Activated naive CD4-positive, alpha-beta T cell treated with anti-CD3 and anti-CD28 coated beads, Interleukin-2, amount 10 ng/mL, durations not matched to agents 7 days and 5 days (primary cell): ENCODE measurements around the gene SALL3.

Experiments used
- CTCF ChIA-PET: fragments of 350-600 bp; sonication (Branson Sonifier 250); formaldehyde crosslinking; loops from one replicate; lab custom pipeline; 2021; ENCODE audit warnings: antibody characterized with exemption; lab: Charles Lee
- DNase-seq: peaks from one replicate; pipeline ENCODE4 v3.0.0-alpha.2; 2020
- H3K27ac Mint-ChIP-seq: one replicate; pipeline ENCODE4 v1.8.0; 2021; ENCODE audit warnings: mild to moderate bottlenecking, moderate library complexity, mixed read lengths
- H3K27me3 Mint-ChIP-seq: one replicate; pipeline ENCODE4 v1.8.0; 2021; ENCODE audit warnings: mild to moderate bottlenecking, mixed read lengths
- H3K36me3 Mint-ChIP-seq: one replicate; pipeline ENCODE4 v1.8.0; 2021; ENCODE audit warnings: mixed read lengths
- H3K4me1 Mint-ChIP-seq: one replicate; pipeline ENCODE4 v1.8.0; 2021; ENCODE audit warnings: mixed read lengths
- H3K4me3 Mint-ChIP-seq: one replicate; pipeline ENCODE4 v1.8.0; 2021; ENCODE audit warnings: mild to moderate bottlenecking, moderate library complexity, mixed read lengths
- H3K9me3 Mint-ChIP-seq: one replicate; pipeline ENCODE4 v1.8.0; 2021; ENCODE audit warnings: mixed read lengths

Gene SALL3

DNA sequence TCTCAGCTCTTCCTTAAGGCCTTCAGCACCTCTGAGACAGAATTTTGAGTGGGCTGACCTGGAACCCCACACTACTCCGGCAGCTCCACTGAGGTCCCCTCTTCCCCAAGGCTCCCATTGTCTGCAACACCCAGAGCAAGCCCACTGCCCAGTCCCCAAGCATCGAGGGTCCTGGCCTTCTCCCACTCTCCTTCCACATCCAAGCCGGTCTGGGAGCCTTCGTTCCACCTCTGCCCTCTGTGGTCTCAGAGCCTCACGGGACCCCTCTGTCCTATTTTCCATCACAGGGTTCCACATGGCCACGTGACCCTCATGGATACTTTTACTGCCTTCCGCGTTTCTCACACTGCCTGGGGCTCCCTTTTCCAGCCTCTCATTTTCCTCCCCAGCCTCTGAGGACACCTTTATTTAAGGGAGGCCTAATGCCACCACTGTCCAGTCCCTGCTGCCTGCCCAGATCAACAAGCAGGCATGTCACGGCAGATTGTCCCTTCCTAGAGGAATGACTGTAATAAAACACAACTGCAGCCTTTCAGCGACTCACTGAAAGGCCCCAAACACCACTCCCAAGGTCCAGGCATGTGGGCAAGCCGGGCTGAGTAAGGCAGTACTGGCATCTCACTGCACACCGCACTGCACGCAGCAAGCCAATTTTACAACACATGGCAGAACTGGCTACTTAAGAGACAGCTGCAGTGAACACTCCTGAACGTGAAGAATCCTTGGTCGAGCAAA is 7.9 kb upstream of the SALL3 start:
- Mint-ChIP-seq H3K4me1 (peaks cover 4% of the 10 kb centered on the region), H3K4me3 (no peak overlapping the region), H3K9me3 (no peaks in the 10 kb centered on the region), H3K36me3 (peaks cover 2% of the 10 kb centered on the region), H3K27ac (no peak overlapping the region), H3K27me3 (peaks cover 66% of the 10 kb centered on the region)
- DNase-seq, result no peak
- CTCF ChIA-PET, result no interaction called here

DNA sequence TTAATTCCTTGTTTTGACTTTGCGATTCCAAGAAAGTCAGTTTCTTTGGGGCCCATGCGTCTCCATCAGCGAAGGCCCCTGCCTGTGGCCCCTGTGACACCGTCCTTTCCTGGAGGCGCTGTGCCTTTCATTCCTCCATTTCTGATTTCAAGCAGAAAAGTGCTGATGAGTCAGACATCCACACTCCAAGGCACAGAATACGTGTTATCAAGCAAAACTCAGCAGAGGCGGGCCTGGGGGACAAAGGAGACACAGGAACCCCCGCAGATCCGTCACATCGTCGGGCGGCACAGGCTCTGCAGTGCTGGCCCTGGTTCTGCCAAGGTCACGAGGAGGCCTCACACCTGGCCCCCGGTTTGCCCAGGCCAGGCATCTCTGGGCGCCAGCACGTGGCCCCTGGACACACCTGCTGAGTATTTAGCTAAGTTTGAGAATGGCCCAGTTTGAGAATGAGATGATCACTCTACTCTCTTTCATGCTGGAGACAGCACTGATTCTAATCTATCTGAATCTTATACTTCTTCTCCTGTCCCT is 7.2 kb upstream of the SALL3 start:
- H3K36me3 Mint-ChIP-seq, result peaks cover 2% of the 10 kb centered on the region
- no peak for DNase-seq
- H3K4me3 Mint-ChIP-seq, result no peak overlapping the region
- H3K9me3 Mint-ChIP-seq, result no peaks in the 10 kb centered on the region
- H3K27me3 Mint-ChIP-seq, result peaks cover 73% of the 10 kb centered on the region
- CTCF ChIA-PET, result interaction anchor here (0.8 to 1.4 kb wide), 2 partner anchors 12 to 273 kb away, joined by 3 to 6 read pairs; no protein-coding TSS in a partner anchor
- no peak overlapping the region for H3K27ac Mint-ChIP-seq
- H3K4me1 Mint-ChIP-seq, result peaks cover 4% of the 10 kb centered on the region

DNA sequence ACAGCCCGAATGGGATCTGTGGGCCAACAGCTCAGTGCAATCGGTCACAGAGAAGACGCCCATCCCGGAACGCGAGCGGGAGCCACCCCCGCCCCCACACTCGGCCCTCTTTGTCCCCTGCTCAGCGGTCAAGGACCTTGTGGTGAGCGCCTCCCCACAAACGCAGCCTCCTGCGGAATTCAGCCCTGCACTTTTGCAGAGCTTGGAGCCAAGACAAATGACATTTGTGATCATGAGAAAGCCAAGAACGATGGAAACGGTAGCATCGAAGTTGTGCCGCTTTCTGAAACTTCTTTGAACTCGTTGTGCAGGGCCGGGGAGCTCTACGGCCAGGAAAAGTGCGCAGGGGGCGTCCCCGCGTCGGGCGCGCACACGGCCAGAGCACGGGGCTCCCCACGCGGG is 6.7 kb upstream of the SALL3 start:
- H3K36me3 Mint-ChIP-seq, result peaks cover 2% of the 10 kb centered on the region
- H3K4me1 Mint-ChIP-seq, result peaks cover 6% of the 10 kb centered on the region
- H3K27ac Mint-ChIP-seq, result peak overlapping the region; percentile 45
- H3K9me3 Mint-ChIP-seq, result no peaks in the 10 kb centered on the region
- peaks cover 78% of the 10 kb centered on the region for H3K27me3 Mint-ChIP-seq
- no peak for DNase-seq
- CTCF ChIA-PET, result interaction anchor here (0.8 to 1.4 kb wide), 2 partner anchors 12 to 272 kb away, joined by 3 to 6 read pairs; no protein-coding TSS in a partner anchor
- H3K4me3 Mint-ChIP-seq, result no peak overlapping the region

DNA sequence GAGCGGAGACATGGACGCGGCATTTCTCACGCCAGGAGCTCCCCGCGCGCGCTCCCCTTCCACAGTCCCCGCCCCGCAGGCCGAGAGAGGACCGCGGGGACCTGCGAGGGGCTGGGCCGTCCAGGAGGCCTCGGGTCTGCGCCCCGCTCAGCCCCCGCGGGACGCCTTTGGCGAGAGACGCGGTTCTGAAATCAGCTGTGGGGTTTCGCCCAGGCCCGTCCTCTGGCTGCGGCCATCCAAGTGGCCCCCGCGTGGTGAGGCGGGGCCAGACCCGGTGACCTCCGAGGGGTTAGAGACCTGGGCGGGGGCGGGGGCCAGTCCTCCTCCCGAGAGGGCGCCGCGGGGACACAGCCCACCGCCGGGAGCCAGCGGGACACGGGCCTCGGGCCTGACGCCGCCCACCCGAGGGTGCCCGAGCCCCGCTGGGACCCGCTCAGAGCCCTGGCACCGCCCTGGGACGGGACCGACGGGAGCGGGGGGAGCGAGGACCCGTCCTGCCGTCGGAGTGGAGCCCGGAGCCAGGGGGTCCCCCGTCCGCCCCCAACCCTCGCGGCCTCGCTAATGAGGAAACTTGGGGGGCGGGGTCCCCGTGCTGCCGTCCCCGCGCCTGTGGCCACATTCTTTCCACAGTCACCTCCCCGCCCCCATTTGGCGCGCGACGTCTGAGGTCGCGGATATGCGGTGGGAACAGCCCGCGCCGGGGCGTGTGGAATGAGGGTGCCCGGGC is 6.1 kb upstream of the SALL3 start:
- peaks cover 8% of the 10 kb centered on the region for H3K4me1 Mint-ChIP-seq
- CTCF ChIA-PET, result interaction anchor here (1.4 kb wide), 1 partner anchor 11 kb away, joined by 6 read pairs; no protein-coding TSS in a partner anchor
- H3K27me3 Mint-ChIP-seq, result peaks cover 84% of the 10 kb centered on the region
- H3K36me3 Mint-ChIP-seq, result peaks cover 4% of the 10 kb centered on the region
- no peak for DNase-seq
- no peak overlapping the region for H3K4me3 Mint-ChIP-seq
- H3K9me3 Mint-ChIP-seq, result no peaks in the 10 kb centered on the region
- no peak overlapping the region for H3K27ac Mint-ChIP-seq

DNA sequence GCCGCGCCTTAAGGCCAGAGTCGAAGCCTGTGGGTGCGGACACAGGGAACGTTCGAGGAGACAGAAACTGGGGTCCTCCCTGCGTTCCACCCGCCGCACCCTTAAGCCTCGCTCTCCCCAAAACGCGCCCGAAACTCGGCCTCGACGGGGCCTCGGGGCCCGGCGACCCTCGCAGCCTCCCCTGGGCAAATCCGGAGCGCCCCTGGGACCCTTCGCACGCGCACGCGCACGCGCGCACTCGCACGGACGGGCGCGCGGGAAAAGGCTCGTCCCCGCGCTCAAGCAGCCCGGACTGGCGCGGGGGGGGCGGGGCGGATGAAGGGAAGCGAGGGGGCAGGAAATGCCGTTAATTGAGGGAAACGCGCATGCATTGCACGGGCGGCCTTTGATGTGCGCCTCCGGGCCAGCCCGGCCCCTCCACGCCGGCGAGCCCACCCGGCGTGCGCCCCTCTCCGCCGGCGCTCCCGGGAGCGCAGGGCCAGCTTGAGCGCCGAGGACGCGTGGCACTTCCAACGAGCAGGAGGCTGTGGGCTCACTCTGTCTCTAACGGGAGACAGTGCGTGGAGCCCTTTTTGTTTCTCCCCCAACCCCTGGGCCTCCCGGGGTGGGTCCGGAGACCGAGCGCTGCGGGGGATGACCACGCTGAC is 5.4 kb upstream of the SALL3 start:
- no peak overlapping the region for H3K27ac Mint-ChIP-seq
- CTCF ChIA-PET, result no interaction called here
- H3K36me3 Mint-ChIP-seq, result peaks cover 4% of the 10 kb centered on the region

DNA sequence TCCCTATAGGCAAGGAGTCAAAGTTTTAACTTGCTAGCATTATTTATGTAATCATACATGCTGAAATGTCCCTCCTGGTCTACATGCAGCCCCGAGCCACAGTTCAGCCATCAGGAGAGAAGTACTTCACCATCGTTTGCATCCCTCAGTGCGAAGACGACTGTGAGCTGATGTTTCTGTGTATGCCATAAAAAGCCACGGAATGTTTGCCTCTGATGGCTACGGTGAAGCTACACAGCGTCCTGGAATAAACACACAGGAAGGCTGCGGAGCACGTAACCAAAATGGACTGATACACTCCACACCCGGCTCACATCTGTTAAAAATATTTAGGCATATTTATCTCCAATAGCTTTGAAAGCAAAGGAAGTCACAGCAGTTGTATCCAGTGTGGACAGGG is 4.3 kb upstream of the SALL3 start:
- no peak overlapping the region for H3K4me3 Mint-ChIP-seq
- H3K27me3 Mint-ChIP-seq, result peaks cover 85% of the 10 kb centered on the region
- peaks cover 4% of the 10 kb centered on the region for H3K36me3 Mint-ChIP-seq
- DNase-seq, result no peak
- CTCF ChIA-PET, result interaction anchor here (1.5 kb wide), 1 partner anchor 9 kb away, joined by 3 read pairs; no protein-coding TSS in a partner anchor
- H3K27ac Mint-ChIP-seq, result no peak overlapping the region
- peaks cover 8% of the 10 kb centered on the region for H3K4me1 Mint-ChIP-seq
- H3K9me3 Mint-ChIP-seq, result no peaks in the 10 kb centered on the region

More for the DNA sequence above, 5.4 kb upstream of the SALL3 start:
- no peak overlapping the region for H3K4me3 Mint-ChIP-seq
- H3K4me1 Mint-ChIP-seq, result peaks cover 8% of the 10 kb centered on the region
- DNase-seq, result no peak
- H3K27me3 Mint-ChIP-seq, result peaks cover 91% of the 10 kb centered on the region
- no peaks in the 10 kb centered on the region for H3K9me3 Mint-ChIP-seq

DNA sequence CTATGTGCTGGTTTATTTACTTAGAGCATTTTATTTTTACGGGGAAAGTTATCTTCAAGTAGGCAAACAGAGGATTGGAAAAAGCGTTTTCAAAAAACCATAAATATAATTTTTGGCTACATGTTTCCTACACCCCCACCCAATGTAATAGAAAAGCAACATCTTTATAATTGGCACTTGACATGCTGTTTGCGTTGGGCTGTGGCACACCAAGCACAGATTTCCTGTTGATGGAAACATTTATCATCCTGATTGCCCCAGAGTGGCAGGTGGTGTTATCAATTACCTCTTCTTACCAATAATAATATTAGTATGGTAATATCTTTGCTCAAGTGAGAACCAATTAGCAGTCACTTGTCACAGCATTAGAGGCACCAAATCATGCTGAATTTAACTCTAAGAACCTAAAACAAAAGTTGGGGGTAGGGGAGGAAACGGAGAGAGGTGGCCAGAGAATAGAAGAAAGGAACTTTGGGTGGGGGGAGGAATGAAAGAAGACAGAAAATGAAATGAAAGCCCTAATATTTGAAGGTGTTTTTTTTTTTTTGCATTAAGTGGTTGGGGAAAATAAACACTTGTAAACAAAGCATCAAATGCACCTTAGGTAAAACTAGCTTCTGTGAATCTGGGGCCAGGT is 3.8 kb upstream of the SALL3 start:
- no peak for DNase-seq
- CTCF ChIA-PET, result interaction anchor here (0.6 to 1.5 kb wide), 2 partner anchors 8 to 11 kb away, joined by 3 read pairs; no protein-coding TSS in a partner anchor
- Mint-ChIP-seq H3K27ac (peak overlapping the region; percentile 52), H3K27me3 (peaks cover 85% of the 10 kb centered on the region), H3K36me3 (peaks cover 4% of the 10 kb centered on the region), H3K4me1 (peaks cover 8% of the 10 kb centered on the region), H3K9me3 (no peaks in the 10 kb centered on the region), H3K4me3 (no peak overlapping the region)

DNA sequence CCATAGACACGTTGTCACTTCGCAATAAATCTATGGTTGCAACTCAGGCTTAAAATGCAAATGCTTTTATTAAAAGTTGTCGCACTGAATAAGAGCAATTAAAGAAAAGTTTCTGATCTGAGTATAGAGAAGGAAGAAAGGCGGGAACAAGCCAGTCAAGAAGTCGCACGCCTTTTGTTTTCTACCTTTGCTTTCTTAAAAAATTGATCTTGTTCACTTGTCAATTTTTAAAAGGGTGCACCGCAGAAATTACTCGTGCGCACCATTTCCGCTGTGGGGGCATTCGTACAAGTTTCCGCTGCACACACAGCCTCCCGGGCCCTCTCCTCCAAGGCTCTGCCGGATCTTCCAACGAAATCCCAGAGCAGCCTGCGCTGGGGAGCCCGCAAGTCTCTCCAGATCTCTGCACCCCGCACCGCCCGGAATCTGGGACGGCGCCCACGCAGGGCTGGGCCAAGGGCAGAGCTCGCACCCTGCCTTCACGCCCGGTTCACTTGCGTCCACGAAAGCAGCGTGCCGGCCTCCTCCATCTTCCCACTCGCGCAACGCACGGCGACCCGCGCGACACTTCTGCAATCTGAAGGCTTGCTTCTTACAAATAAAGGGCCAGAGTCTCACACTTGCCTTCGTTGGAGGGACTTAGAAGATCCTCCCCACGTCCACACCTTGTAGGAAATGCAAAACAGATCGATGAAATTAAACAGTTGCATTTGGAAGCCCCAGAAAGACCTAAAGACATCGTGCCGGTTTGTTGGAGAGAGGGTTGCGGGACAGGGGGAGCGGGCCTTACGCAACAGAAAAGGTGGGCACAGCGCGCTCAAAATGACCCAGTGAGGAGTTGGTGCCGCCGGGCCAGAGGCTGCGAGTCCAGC is 2.6 kb upstream of the SALL3 start:
- H3K36me3 Mint-ChIP-seq, result peaks cover 9% of the 10 kb centered on the region
- peaks cover 3% of the 10 kb centered on the region for H3K9me3 Mint-ChIP-seq
- CTCF ChIA-PET, result no interaction called here
- peaks cover 85% of the 10 kb centered on the region for H3K27me3 Mint-ChIP-seq
- peak overlapping the region; percentile 17 for H3K27ac Mint-ChIP-seq
- peak overlapping the region; percentile 20 for H3K4me3 Mint-ChIP-seq
- H3K4me1 Mint-ChIP-seq, result peaks cover 13% of the 10 kb centered on the region
- no peak for DNase-seq

DNA sequence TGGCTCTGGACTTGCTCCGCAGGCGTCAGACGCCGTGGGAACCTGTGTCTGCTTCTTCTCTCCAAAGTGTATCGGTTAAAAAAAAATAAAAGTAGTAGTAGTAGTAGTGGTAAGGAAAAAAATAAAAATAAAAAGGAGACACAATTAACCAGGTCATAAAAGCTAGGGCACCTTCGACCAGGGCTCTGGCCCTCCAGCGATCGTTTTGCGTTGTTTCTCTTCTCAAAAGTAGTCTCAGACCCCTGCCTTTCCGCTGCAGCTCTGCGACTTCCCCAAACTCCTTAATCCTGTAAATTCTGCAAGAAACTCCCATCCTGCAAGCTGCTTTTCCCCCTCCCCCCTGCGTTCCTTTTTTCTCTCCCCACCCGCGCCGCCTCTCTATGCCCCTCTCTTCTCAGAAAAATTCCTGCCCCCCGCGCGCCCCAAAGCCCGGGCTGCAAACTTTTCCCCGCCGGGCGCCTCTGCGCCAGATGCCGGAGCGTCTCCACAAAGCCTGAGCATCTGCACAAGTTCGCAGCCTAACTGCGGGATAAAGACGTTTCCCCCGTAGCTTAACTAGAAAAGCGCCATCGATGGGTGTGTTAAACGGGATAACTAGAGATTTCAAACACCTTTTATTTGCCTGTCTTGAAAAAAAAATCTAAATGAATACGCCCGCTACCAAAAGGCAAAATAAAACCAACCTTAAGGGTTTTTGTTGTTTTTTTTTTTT is 1.8 kb upstream of the SALL3 start:
- peak overlapping the region; percentile 44 for H3K4me3 Mint-ChIP-seq
- peaks cover 3% of the 10 kb centered on the region for H3K9me3 Mint-ChIP-seq
- CTCF ChIA-PET, result no interaction called here
- peak overlapping the region; percentile 60 for H3K27ac Mint-ChIP-seq
- no peak for DNase-seq
- peaks cover 83% of the 10 kb centered on the region for H3K27me3 Mint-ChIP-seq
- H3K36me3 Mint-ChIP-seq, result peaks cover 9% of the 10 kb centered on the region
- peaks cover 12% of the 10 kb centered on the region for H3K4me1 Mint-ChIP-seq

DNA sequence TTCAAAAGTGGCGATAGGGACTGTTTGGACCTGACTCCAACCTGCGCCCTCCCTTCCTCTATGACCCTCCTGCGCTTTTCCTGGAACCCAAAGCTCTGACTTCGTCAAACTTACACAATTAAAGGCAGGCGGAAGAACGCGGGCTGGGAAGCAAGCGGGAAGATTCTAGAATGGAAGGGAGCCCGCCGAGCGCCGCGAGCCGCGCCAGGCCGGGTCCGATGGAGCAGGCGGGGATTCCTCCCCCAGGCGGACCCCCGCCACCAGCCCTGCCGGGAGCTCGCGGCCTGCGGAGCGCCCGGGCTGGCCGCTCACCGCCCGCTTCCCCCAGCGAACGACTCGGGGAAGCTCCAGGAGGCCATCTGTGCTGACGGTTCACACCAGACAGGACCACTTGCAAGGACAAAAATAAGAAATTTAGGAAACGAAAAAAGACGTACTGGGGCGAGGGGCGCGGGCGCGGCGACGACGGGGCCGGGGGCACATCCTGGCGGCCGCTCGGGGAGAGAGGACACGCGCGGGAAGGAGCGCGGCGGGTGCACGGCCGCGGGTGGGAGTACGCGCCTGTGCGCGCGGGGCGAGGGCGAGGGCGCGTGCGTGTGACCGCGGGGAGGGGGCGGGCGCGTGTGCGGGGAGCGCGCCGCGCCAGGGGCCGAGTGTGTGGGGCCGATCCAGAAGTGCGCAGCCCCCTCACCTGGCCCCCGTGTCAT is 1.1 kb upstream of the SALL3 start:
- peak overlapping the region; percentile 44 for H3K4me3 Mint-ChIP-seq
- H3K27me3 Mint-ChIP-seq, result peaks cover 78% of the 10 kb centered on the region
- peak overlapping the region; percentile 73 for H3K27ac Mint-ChIP-seq
- H3K9me3 Mint-ChIP-seq, result peaks cover 3% of the 10 kb centered on the region
- CTCF ChIA-PET, result no interaction called here
- DNase-seq, result no peak
- peaks cover 9% of the 10 kb centered on the region for H3K36me3 Mint-ChIP-seq
- H3K4me1 Mint-ChIP-seq, result peaks cover 11% of the 10 kb centered on the region

DNA sequence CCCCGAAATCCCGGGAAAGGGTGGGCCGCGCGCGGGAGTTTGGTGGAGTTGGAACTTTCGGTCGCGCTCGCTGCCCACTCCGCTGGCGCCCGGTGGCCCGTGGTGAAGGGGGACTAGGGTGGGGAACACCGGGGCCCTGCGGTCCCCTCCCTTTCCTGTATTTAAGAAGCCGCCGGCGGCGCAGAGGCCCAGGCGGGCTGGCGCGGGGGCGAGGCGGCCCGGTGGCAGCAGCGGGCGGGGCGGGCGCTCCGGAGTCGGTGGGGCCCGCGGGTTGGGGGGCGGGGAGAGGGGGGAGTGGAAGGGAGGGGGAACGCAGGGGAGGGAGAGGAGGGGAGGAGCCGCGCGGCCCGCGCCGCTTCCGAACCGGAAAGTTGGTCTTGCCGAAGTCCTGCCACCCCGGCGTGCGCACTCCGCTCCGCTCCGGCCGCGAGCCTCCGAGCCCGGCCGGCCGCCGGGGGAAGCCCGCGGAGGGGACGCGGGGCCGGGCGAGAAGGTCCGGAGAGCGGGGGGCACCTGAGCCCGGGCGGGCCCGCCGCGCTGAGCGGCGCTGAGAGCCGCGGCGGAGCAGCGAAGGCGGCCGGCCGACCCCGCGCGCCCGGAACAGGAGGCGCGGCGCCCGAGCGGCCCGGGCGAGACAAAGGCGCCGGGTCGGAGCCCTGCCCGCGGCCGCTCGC is 425 bp upstream of the SALL3 start:
- Mint-ChIP-seq H3K27ac (no peak overlapping the region), H3K4me3 (no peak overlapping the region), H3K9me3 (peaks cover 3% of the 10 kb centered on the region), H3K27me3 (peaks cover 79% of the 10 kb centered on the region), H3K36me3 (peaks cover 9% of the 10 kb centered on the region), H3K4me1 (peaks cover 11% of the 10 kb centered on the region)
- CTCF ChIA-PET, result no interaction called here
- no peak for DNase-seq
